Inflammatory macrophage treated with lipopolysaccharide for 1 hour (primary cell): ENCODE data around the gene ZNF692.
"Not testable (repeated sequence)": the region's sequence is repeated elsewhere in the genome, so short reads cannot be mapped to it uniquely, and the experiment has no call there.

Source experiments
- DNase-seq, 2 donors: peaks; one replicate each; pipeline ENCODE4 v3.0.0-alpha.2; 2020 to 2022

Gene ZNF692

GRCh38 chr1:248849152-248849551, 9.7 kb downstream of the ZNF692 start:
- no peak for DNase-seq

GRCh38 chr1:248848602-248849001, 10.3 kb downstream of the ZNF692 start:
- no peak for DNase-seq

- DNase-seq, result no peak
These were observed 10.8 kb downstream of the ZNF692 start for GRCh38 chr1:248847956-248848561.

GRCh38 chr1:248847181-248847955, 11.5 kb downstream of the ZNF692 start:
- DNase-seq, result no peak

GRCh38 chr1:248844526-248844925, 14.4 kb downstream of the ZNF692 start:
- no peak for DNase-seq

GRCh38 chr1:248843687-248844086, 15.2 kb downstream of the ZNF692 start:
- no peak for DNase-seq

- DNase-seq, result no peak
These were observed 16.0 kb downstream of the ZNF692 start for GRCh38 chr1:248842781-248843331.

- peak in 1 of 2 donors; percentile 40 for DNase-seq
These were observed 17.0 kb downstream of the ZNF692 start for GRCh38 chr1:248841702-248842395.

GRCh38 chr1:248840946-248841345, 17.9 kb downstream of the ZNF692 start:
- no peak for DNase-seq

- no peak for DNase-seq
These were observed 19.7 kb downstream of the ZNF692 start for GRCh38 chr1:248839168-248839555.

- peak; percentile 83 to 89 for DNase-seq
These were observed 20.3 kb downstream of the ZNF692 start for GRCh38 chr1:248838357-248839167.

- DNase-seq, result peak; percentile 98
These were observed 21.0 kb downstream of the ZNF692 start, which contains the start of gene ZNF672 for GRCh38 chr1:248837781-248838356. ZNF672 (plus strand) TSS chr1:248838224; CDS start chr1:248847275, 9,051 bp downstream.

GRCh38 chr1:248837045-248837780, 21.7 kb downstream of the ZNF692 start:
- peak in 1 of 2 donors; percentile 15 for DNase-seq

GRCh38 chr1:248834343-248834940, 24.4 kb downstream of the ZNF692 start:
- peak; percentile 29 to 40 for DNase-seq

- DNase-seq, result no peak
These were observed 27.0 kb downstream of the ZNF692 start for GRCh38 chr1:248831842-248832241.

- DNase-seq, result not testable (repeated sequence)
These were observed 28.2 kb downstream of the ZNF692 start for GRCh38 chr1:248830718-248831017.

- DNase-seq, result peak; percentile 70 to 85
These were observed 30.0 kb downstream of the ZNF692 start for GRCh38 chr1:248828845-248829244.

- DNase-seq, result peak; percentile 96 to 97
These were observed 32.8 kb downstream of the ZNF692 start, which contains the start of gene SH3BP5L for GRCh38 chr1:248825909-248826760. SH3BP5L (minus strand) TSS chr1:248825915; CDS start chr1:248824935, 980 bp downstream.

GRCh38 chr1:248825573-248825908, 33.3 kb downstream of the ZNF692 start:
- DNase-seq, result no peak

- no peak for DNase-seq
These were observed 33.7 kb downstream of the ZNF692 start for GRCh38 chr1:248825136-248825535.
